DOHH2 (cell line): ENCODE data around the gene FREM3.

ENCODE experiments used
- EZH2phosphoT487 ChIP-seq: fragments of 200-600 bp; sonication (generic); IDR thresholded peaks from 2 replicates; pipeline ENCODE4 v1.6.1; 2017; ENCODE audit warnings: borderline replicate concordance, mild to moderate bottlenecking, antibody characterized with exemption, low read length, moderate library complexity, mixed read lengths
- TF ChIP-seq, protein P1 (sequence below): fragments of 200-600 bp; sonication (generic); IDR thresholded peaks from one replicate; pipeline ENCODE4 v1.5.1; 2014; ENCODE audit warnings: antibody characterized with exemption, mild to moderate bottlenecking, low read depth, low read length; ENCODE audit not compliant: poor library complexity, severe bottlenecking

DNA sequence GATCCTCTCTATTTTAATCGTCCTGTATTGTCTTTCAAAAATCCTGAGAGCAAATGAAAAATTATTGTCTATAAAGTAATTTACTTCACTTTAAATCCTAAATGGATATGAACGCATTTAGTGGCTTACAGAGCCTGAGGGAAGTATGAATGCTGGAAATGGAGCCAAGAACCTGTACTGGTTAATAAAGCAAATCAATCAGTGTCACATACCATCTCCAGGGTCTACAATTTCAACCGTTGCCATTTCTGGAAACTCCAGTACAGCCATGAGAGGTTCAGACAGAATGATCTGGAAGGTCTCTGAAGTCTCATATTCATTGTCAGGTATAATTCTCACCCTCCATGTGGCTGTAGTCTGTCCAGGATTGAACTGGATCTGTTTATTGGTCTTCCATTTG, 76.6 kb downstream of the FREM3 start:
- TF ChIP-seq, protein P1, sequence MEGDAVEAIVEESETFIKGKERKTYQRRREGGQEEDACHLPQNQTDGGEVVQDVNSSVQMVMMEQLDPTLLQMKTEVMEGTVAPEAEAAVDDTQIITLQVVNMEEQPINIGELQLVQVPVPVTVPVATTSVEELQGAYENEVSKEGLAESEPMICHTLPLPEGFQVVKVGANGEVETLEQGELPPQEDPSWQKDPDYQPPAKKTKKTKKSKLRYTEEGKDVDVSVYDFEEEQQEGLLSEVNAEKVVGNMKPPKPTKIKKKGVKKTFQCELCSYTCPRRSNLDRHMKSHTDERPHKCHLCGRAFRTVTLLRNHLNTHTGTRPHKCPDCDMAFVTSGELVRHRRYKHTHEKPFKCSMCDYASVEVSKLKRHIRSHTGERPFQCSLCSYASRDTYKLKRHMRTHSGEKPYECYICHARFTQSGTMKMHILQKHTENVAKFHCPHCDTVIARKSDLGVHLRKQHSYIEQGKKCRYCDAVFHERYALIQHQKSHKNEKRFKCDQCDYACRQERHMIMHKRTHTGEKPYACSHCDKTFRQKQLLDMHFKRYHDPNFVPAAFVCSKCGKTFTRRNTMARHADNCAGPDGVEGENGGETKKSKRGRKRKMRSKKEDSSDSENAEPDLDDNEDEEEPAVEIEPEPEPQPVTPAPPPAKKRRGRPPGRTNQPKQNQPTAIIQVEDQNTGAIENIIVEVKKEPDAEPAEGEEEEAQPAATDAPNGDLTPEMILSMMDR: no peak
- no peak for TF ChIP-seq EZH2phosphoT487
